GM21515 (cell line): Measurements from ENCODE around the gene GMDS.

Experiments used
- ATAC-seq: cut with Tn5 transposase; IDR thresholded peaks from one replicate; pipeline ENCODE4 v1.9.1; 2021; ENCODE audit not compliant: unreplicated experiment

The GMDS gene

GRCh38 chr6:2044192-2044591, 201.2 kb downstream of the GMDS start:
- no peak for ATAC-seq

GRCh38 chr6:2042956-2043648, 202.3 kb downstream of the GMDS start:
- ATAC-seq, result no peak

GRCh38 chr6:2038092-2038491, 207.3 kb downstream of the GMDS start:
- no peak for ATAC-seq

GRCh38 chr6:2037237-2037926, 208.0 kb downstream of the GMDS start:
- ATAC-seq, result no peak

- ATAC-seq, result no peak
These were observed 208.7 kb downstream of the GMDS start for GRCh38 chr6:2036710-2037023.

- ATAC-seq, result no peak
These were observed 209.3 kb downstream of the GMDS start for GRCh38 chr6:2035826-2036709.

- no peak for ATAC-seq
These were observed 210.4 kb downstream of the GMDS start for GRCh38 chr6:2035046-2035445.

- ATAC-seq, result no peak
These were observed 211.1 kb downstream of the GMDS start for GRCh38 chr6:2034256-2034655.

GRCh38 chr6:2033544-2033943, 211.9 kb downstream of the GMDS start:
- ATAC-seq, result no peak

GRCh38 chr6:2030682-2031244, 214.6 kb downstream of the GMDS start:
- no peak for ATAC-seq

GRCh38 chr6:2029952-2030351, 215.5 kb downstream of the GMDS start:
- no peak for ATAC-seq

- ATAC-seq, result no peak
These were observed 216.1 kb downstream of the GMDS start for GRCh38 chr6:2029130-2029794.

- peak; percentile 73 for ATAC-seq
These were observed 216.9 kb downstream of the GMDS start for GRCh38 chr6:2028457-2029038.

- ATAC-seq, result no peak
These were observed 219.3 kb downstream of the GMDS start for GRCh38 chr6:2026133-2026532.

- ATAC-seq, result no peak
These were observed 223.7 kb downstream of the GMDS start for GRCh38 chr6:2021713-2022125.

- ATAC-seq, result no peak
These were observed 224.5 kb downstream of the GMDS start for GRCh38 chr6:2020909-2021308.

- no peak for ATAC-seq
These were observed 226.4 kb downstream of the GMDS start for GRCh38 chr6:2019051-2019450.

GRCh38 chr6:2016040-2016439, 229.4 kb downstream of the GMDS start:
- no peak for ATAC-seq

- ATAC-seq, result no peak
These were observed 236.9 kb downstream of the GMDS start for GRCh38 chr6:2008383-2008976.

GRCh38 chr6:2007165-2007564, 238.2 kb downstream of the GMDS start:
- ATAC-seq, result no peak
